ENCODE measurements around the gene TLE7.

TLE7 gene

DNA sequence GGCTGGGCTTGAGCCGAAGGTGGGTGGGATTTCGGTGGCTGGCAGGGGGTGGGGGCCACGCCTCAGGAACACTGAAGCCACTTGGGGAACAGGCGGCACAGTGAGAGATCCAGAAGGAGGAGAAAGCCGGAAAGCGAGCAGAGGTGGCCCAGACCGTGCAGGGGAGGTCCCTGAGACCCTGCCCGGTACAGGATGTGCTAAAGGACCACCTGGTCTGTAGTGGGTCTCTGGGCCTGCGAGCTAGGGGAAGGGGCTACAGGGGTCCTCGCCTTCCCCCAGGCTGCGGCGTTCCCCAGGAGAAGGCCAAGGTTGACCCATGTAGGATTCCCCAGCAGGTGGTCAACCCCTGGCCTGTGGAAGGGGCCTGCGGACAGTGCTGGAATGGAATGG, at the start of gene TLE7:
TSS of gene TLE7 (minus strand) at position 4 of the 390 bp plus-strand sequence. CDS start 8,730 bp downstream, outside the sequence.
- in situ Hi-C loops (cut with HindIII; ENCODE audit: low sequenced_read_pairs), result no loop called here

DNA sequence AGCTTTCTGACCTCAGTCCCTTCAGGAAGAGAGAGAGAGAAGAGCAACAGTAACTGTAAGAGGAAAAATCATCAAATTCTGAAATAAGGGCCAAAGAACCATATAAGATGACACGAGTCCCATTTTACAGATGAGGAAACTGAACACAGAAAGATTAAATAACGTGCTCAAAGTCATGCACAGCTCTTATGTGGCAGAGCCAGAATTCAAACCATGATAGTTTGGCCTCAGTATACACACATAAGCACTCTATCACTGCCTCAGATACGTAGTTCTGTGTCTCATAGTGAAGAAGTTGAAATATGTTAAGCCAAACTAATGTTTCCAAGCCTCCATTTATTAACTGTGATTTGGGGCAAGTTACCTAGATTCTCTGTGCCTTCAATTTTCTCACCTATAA, 49.2 kb upstream of the TLE7 start:
- in situ Hi-C loops (cut with HindIII; ENCODE audit: low sequenced_read_pairs), result no loop called here

DNA sequence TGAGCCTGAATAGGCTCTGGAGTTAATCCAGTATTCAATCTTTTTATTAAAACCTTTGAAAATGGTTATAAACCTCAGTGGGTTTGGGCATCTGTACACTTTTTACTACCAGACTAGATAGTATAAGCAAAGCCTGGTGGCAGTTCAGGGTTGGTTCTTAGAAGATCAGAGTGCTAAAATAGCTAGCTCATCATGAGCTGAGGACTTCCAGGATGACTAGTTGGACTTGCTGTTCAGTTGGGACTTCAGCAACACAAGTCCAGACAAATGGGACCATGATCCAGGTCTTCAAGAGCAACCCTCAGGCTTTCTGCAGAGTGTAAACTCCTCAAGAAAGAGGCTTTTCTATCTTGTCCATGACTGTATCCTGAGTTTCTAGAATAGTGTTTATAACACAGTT, 48.5 kb upstream of the TLE7 start:
- in situ Hi-C loops (cut with HindIII; ENCODE audit: low sequenced_read_pairs), result no loop called here

DNA sequence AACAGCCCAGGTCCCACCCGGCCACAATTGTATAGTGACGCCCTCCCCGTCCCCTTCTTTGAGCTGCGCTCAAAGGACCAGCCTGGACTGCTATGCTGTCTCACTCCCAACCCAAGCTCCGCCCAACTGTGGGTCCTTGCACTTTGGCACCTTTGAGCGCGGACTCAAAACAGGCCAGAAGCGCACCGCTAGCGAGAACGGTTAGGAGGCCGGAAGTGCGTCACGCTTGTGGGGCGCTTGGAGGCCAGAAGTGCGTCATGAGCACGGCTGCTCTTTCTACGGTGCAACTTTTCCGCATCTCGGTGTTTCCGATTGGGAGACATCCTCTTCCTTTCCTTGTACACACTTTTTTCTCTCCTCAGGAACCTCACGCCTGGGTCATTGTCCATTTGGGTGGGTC, 47.3 kb upstream of the TLE7 start, which contains the start of gene ZNF19:
TSS of gene ZNF19 (minus strand) at position 203 of the 400 bp plus-strand sequence. CDS start 7,210 bp downstream, outside the sequence.
- in situ Hi-C loops (cut with HindIII; ENCODE audit: low sequenced_read_pairs), result loop anchor here (10.0 kb wide), 1 partner anchor 66 kb away; no protein-coding TSS in a partner anchor

DNA sequence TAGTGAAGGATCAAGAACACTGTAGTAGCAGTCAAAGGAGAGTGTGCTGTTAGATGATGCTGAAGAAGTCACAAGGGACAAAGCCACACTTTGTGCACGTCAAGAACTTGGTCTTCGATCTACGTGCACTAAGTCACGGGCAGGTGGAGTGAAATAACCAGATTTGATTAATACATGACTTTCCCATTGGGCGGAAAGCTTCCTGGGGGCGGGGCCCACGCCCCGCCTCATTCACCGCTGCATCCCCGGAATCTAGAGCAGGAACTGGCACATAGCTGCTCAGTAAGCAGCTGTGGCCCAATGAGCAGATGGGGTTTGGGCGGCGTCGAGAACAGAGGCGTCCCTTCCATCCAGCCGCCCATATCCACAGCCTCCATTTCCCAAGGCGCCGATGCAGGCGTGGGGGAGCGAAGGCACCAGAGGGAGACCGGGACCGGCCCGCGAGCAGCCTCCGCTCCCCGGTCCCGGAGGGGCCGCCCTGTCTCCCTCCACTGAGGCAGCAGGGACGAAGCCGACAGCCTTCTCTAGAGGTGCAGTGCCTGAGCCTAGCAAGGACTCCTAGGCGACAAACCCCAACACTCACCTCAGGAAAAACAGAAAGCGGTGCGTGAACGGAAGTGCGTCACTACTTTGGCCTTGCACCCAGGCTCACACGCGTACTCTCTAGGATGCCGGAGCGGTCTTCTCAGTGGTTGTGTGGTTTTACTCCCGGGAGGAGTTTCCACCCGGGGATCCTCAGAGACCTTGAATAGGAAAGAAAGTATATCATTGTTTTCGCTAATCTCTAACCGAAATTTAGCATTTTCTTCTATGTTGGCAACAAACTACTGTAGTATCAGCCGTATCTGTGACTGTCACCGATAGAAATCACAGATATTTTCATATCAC, 42.4 kb upstream of the TLE7 start:
- in situ Hi-C loops (cut with HindIII; ENCODE audit: low sequenced_read_pairs), result loop anchor here (10.0 kb wide), 1 partner anchor 71 kb away; no protein-coding TSS in a partner anchor

DNA sequence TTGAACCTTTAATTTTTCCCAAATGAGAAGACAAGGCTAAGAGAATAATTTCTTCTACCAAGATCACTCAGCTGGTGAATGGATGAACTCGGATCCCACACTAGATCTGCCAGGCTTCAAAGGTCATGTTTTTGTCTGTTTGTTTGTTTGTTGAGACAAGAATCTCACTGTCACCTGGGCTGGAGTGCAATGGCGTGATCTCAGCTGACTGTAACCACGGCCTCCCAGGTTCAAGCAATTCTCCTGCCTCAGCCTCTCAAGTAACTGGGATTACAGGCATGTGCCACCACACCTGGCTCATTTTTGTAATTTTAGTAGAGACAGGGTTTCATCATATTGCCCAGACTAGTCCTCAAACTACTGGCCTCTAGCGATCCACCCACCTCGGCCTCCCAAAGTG, 40.7 kb upstream of the TLE7 start:
- in situ Hi-C loops (cut with HindIII; ENCODE audit: low sequenced_read_pairs), result loop anchor here (10.0 kb wide), 1 partner anchor 72 kb away; no protein-coding TSS in a partner anchor

DNA sequence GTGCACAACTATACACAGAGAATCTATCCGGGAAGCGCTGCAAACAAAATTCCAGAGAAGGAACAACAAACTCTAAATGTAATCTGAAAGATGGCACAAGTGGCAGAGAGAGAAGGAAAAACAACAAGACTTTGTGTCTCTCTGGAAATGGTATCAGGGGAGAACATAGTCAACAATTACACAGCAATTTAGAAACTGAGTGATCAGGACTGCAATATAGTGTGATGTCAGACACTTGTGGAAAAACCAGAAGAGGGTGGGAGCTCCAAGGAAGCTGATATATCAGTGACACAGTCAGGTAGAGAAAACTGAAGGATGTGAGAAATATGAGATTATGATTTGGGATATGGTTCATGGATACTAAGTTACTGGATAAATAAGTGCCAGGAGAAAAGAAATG, 39.1 kb upstream of the TLE7 start:
- in situ Hi-C loops (cut with HindIII; ENCODE audit: low sequenced_read_pairs), result loop anchor here (10.0 kb wide), 1 partner anchor 74 kb away; no protein-coding TSS in a partner anchor

DNA sequence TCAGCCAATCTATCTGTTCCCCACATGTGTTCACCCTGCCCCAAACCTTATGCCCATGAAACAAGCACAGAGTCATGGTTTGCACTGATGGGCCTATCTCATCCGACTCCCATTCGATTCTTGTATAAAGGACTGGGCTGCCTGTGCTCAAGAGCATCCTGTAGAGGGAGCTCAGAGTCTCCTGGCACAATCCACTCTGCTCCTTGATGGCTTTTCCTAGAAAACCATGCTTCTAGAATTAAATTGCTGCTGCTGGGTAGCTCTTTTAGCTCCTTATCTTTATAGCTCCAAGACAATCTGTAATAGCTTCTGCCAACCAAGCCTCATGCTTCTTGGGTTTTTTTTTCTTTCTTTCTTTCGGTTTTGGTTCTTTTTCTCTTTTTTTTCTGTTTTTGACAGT, 37.6 kb upstream of the TLE7 start:
- in situ Hi-C loops (cut with HindIII; ENCODE audit: low sequenced_read_pairs), result no loop called here

DNA sequence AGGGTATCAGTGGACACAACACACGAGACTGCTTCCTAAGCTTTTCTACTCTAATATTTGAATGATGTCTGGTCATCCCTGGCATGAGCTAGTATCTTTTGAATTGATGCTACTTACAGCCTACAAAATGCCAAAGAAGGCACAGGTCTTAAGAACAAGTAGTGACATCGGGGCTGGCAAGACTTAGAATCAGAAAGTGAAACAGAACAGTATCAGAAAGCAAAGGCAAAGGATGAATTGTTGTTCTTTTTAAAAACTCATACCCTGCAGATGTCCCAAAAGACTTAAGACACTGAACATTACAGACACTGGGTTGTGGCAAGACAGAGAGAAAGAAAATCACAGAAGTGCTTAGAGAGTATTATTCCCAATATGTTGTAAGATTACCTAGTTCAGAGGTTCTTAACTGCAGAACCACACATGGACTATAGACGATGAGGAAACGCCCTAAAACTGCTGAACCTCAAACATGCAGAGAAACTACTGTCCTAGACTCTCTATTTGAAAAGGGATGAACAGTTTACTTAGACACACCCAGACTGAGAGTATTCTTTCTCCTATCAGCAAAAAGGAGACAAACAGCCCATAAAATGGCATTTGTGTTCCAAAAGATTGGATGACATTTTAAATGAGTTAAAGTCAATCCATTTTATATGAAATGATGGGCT, 34.7 kb upstream of the TLE7 start:
- in situ Hi-C loops (cut with HindIII; ENCODE audit: low sequenced_read_pairs), result no loop called here

DNA sequence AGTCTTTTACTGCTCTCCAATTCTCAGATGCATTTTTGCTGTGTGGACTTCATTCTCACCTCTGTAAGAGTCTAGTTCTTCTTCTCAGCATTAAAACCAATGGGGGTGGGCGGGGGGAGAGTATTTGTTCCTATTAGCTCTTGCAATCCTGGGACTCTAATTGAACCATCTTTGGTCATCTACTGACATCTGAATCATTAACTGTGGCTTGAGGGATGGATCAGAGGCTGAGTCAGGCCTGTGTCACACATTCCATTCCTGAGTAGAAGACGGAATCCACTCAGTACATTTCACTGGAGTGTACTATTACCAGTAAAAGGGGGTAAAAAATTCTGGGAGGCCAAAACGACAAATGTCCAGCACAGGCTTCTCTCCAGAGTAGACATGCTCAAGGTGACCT, 33.0 kb upstream of the TLE7 start:
- in situ Hi-C loops (cut with HindIII; ENCODE audit: low sequenced_read_pairs), result no loop called here

DNA sequence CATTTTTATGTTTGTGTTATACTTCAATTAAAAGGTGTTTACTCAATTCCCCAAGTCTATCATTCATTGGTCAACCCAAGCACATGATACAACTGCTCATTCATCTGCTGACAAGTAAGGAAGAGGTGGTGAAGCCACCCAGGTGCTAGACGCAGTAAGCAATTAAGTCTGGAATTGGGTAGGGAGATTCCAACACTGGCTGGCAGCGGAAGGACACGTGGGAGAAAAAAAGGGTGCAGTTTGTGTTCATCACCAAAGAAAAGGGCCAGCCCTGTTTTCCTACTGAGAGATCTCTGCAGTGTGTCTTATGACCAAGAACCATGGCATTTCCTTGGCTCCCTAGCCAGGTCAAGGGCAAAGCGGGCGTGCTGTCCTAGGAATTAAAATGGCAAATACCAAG, 32.0 kb upstream of the TLE7 start:
- in situ Hi-C loops (cut with HindIII; ENCODE audit: low sequenced_read_pairs), result no loop called here

DNA sequence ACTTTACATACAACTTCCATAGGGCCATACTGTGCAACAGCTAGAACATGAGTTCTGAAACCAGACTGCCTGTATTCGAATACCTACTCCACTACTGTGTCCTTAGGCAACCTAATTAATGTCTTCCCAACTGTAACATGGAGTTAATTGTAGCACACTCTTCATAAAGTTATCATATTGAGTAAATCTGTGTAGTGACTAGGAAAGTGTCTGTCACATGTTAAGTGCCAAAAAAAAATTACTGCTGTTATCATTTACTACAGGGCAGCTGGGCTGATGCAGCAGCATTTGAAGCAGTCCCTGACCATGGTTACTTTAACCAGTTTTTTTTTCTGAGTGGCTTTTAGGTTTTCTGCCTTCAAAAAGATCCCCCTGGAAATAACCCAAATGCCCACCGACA, 31.1 kb upstream of the TLE7 start:
- in situ Hi-C loops (cut with HindIII; ENCODE audit: low sequenced_read_pairs), result no loop called here

DNA sequence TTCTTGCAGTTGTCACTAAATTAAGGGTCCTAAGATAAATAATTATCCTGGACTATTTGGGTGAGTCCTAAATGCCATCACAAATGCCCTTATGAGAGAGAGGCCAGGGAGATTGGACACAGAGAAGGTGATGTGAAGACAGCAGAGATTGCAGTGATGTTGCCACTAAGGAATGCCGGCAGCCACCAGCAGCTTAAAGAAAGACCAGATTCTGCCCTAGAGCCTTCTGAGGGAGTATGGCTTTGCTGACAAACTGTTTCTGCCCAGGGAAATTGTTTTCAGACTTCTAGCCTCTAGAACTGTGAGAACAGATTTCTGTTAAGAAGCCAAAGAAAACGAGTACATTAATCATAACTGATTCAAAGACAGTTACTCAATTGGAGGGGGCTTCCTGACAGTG, 30.2 kb upstream of the TLE7 start:
- in situ Hi-C loops (cut with HindIII; ENCODE audit: low sequenced_read_pairs), result no loop called here

DNA sequence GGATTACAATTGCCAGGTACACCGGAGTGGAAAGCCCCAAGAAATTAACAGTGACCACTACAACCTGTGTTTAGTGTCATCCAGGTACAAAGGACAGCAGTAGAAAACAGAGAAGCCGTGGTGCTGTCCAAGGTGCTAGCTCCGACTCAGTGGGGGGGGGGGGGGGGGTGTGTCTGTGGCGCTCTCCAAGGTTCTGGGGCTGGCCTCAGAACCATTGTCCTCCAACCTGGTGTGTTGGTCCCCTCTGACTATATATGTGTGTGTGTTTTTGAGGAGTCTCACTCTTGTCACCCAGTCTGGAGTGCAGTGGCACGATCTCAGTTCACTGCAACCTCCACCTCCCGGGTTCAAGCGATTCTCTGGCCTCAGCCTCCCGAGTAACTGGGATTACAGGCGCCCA, 26.0 kb upstream of the TLE7 start:
- in situ Hi-C loops (cut with HindIII; ENCODE audit: low sequenced_read_pairs), result no loop called here

DNA sequence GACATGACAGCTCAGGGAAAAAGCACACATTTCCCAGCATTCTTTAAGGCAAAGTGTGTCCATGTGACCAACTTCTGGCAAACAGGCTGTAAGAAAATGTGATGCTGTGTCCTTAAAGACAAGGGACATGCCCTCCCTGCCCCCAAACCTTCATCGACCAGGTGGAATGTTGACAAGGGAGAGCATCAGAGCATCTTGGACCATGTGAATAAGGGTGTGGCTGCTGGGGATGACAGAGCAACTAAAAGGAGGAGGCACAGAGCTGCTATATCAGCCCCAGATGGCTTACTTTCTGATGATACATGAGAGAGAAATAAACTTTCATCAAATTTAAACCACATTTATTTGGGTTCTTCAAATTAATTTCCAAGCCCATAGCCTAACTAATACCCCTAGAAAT, 22.4 kb upstream of the TLE7 start:
- in situ Hi-C loops (cut with HindIII; ENCODE audit: low sequenced_read_pairs), result no loop called here

DNA sequence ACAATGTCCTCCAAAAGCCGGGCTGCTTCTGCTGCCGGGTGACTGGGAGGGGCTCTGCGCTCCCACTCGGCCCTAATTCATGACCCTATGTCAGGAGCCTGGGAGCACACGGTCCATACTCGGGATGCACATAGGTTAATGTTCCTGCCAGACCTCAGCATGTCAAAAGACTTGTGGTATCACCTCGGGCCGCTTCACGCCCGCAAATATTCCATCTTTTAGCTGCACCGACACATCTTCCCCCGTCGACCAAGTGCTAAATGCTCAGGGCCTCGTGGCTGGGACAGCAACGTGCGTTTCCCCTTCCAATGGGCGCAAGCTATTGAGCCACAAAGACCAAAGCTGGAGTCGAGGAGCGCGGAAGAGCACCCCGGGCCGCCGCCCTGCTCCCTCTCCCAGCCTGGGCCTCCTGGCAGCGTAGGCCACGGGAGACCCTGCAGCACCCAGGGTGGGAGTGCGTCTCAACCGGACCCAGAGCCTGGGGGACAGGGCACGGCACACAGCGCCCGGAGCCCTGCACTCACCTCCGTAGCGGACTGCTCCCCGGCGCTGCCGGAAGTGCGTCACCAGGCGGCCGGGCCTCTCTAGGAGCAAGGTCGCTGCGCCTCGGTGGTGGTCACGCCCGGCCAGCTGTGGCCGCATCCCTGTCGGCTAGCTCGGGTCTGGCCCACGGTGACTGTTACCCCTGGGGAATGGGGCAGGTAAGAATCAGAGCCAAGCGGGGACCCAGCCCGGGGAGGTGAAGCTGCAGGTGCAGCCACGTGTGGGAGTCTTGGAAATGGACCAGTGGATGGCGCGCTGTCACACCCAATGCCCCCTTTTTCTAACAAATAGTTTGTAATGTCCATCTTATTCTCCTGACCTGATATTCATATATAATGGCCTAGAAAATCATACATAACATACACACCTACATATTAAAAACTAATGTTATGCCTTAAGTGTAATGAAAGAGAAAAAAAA, 20.1 kb upstream of the TLE7 start, which contains the start of gene ZNF23:
TSS of gene ZNF23 (minus strand) at position 562 of the 963 bp plus-strand sequence. CDS start 5,451 bp downstream, outside the sequence.
- in situ Hi-C loops (cut with HindIII; ENCODE audit: low sequenced_read_pairs), result no loop called here

DNA sequence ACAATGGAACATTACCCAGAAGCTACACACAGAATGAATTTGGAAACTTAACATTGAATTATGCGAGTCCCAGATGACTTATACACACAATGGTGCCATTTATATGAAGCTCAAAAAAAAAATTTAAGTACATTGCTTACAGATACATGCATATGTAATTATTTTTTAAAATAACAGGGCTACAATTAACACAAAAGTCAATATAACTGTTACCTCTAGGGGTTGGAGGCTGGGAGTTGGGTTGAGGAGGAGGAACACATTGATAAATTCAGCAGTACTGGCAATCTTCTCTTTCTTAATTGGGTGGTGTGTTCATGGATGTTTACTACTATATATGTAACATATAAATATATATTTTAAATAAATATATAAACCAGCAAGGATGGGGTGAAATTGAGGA, 19.1 kb upstream of the TLE7 start:
- in situ Hi-C loops (cut with HindIII; ENCODE audit: low sequenced_read_pairs), result no loop called here

DNA sequence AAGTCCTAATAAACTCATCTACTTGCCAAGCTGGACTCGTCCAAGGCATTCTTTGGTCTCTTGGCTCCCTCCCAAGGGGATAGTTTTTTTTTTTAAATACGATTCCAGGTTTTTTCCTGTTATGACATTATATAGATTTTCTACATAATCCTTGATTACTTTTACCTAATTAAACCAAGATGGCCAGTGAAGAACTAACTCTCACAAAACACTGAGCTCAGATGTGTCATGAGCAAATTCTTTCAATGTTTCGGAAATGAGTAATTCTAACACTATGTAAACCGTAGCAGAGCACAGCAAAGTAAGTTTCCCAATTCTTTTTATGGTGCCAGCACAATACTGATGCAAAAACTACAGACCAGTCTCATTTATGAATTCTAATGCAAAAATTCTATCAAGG, 18.4 kb upstream of the TLE7 start:
- in situ Hi-C loops (cut with HindIII; ENCODE audit: low sequenced_read_pairs), result no loop called here

DNA sequence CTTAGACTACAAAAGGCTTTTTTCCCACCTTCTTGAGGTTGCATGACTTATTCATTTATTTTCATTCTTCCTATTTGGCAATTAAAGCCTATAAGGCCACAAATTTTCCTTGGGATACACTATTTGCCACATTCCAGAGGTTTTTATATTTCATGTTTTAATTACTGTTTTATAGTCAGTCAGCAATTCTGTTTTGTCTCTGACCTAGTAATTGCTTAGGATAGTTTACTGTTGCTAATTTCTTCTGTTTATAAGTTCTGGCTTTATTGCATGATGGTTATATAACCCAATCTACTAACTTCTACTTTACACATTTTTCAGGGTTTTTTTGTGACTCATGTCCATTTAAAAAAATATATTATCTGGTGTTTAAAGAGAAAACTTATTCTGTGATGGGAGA, 17.7 kb upstream of the TLE7 start:
- in situ Hi-C loops (cut with HindIII; ENCODE audit: low sequenced_read_pairs), result no loop called here

DNA sequence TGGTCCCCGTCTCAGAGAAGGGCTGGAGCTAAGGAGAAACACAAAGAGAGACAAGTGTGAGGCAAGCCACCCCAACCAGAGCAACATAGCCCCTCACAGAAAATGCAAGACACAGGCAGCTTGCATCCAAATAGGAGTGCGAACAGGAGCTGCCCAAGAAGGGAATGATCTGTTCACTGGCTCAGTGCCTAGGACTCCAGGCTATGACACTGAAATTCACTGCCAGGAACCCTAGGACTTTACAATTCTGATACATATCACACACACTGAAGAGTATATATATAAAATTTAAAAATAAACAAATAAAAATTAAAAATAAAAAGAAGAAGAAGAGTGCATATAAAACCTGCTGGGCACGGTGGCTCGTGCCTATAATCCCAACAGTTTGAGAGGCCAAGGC, 14.9 kb upstream of the TLE7 start:
- in situ Hi-C loops (cut with HindIII; ENCODE audit: low sequenced_read_pairs), result no loop called here

DNA sequence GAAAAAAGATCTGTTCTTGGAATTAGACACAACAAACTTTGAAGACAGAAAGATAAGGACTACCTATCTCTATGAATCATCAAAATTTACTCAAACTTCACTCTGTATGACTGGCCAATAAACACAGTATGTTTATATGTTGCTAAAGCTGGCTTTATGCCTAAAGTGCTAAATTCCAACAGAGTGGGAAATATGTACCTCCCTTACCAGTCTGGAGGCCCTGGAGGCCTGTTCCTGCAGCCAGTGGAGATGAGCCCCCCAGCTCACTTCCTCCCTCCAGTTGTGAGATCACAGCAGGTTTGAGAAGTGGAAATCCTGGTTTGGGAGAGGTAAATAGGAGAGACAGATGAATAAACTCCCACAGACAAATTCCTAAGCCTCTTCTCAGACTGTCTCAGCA, 11.2 kb upstream of the TLE7 start:
- in situ Hi-C loops (cut with HindIII; ENCODE audit: low sequenced_read_pairs), result no loop called here

All from DLD1 (cell line).